Stimulated activated CD4-positive, alpha-beta T cell treated with anti-CD3 and anti-CD28 coated beads, Interleukin-1b, Interleukin-23, amount 100 ng/mL, for 1 hour (primary cell): Measurements from ENCODE around the gene EPHA8.
A peak's percentile ranks its signal among the peaks of the same experiment; 100 is the strongest.

Experiments
- DNase-seq, 2 donors: peaks; one replicate each; pipeline ENCODE4 v3.0.0-alpha.2; 2020; ENCODE audit warnings: low read depth in 2 of 2

EPHA8 gene

GRCh38 chr1:22618056-22618455 is 54.8 kb downstream of the EPHA8 start:
- no peak for DNase-seq

- DNase-seq, result no peak
These were observed 56.0 kb downstream of the EPHA8 start for GRCh38 chr1:22619252-22619651.

GRCh38 chr1:22619798-22620197 is 56.5 kb downstream of the EPHA8 start:
- DNase-seq, result no peak

GRCh38 chr1:22621761-22622160 is 58.5 kb downstream of the EPHA8 start:
- no peak for DNase-seq

GRCh38 chr1:22625262-22625925 is 62.1 kb downstream of the EPHA8 start:
- no peak for DNase-seq

- DNase-seq, result no peak
These were observed 63.2 kb downstream of the EPHA8 start for GRCh38 chr1:22626237-22627157.

GRCh38 chr1:22627331-22627730 is 64.0 kb downstream of the EPHA8 start:
- DNase-seq, result no peak

- no peak for DNase-seq
These were observed 65.6 kb downstream of the EPHA8 start for GRCh38 chr1:22628698-22629444.

- no peak for DNase-seq
These were observed 66.6 kb downstream of the EPHA8 start for GRCh38 chr1:22629886-22630285.

GRCh38 chr1:22633697-22634463 is 70.6 kb downstream of the EPHA8 start:
- DNase-seq, result no peak

- DNase-seq, result no peak
These were observed 72.1 kb downstream of the EPHA8 start for GRCh38 chr1:22635436-22635835.

- DNase-seq, result no peak
These were observed 73.1 kb downstream of the EPHA8 start, which contains the start of gene C1QA for GRCh38 chr1:22636353-22636752. Gene C1QA, plus strand, starts transcription at chr1:22636628. Its CDS starts 989 bp downstream, at chr1:22637617.

- no peak for DNase-seq
These were observed 73.6 kb downstream of the EPHA8 start for GRCh38 chr1:22636927-22637326.

- DNase-seq, result no peak
These were observed 74.7 kb downstream of the EPHA8 start for GRCh38 chr1:22637907-22638445.

- no peak for DNase-seq
These were observed 75.4 kb downstream of the EPHA8 start for GRCh38 chr1:22638476-22639234.

GRCh38 chr1:22639286-22639685 is 76.0 kb downstream of the EPHA8 start:
- no peak for DNase-seq

- DNase-seq, result no peak
These were observed 78.0 kb downstream of the EPHA8 start for GRCh38 chr1:22641247-22641646.

GRCh38 chr1:22641906-22642636 is 78.8 kb downstream of the EPHA8 start:
- DNase-seq, result peak; percentile 23 to 57

- no peak for DNase-seq
These were observed 80.1 kb downstream of the EPHA8 start, which contains the start of gene C1QC for GRCh38 chr1:22643381-22643780. Gene C1QC, plus strand, starts transcription at chr1:22643633. Its CDS starts 391 bp downstream, at chr1:22644024.

GRCh38 chr1:22643928-22644327 is 80.6 kb downstream of the EPHA8 start:
- no peak for DNase-seq
